Hepatocyte (in vitro differentiated cells): Measurements from ENCODE around the gene KCNQ1. TPM values are rescaled to one million over a fixed set of nuclear protein-coding genes. Genes with fewer than 3 reads are reported as not detected.

Experiments used
- DNase-seq: peaks from one replicate; pipeline ENCODE4 v3.0.0-alpha.2; 2016; ENCODE audit warnings: low spot score
- H2AFZ ChIP-seq: fragments of 200-600 bp; sonication (generic); 2 replicates; pipeline ENCODE4 v1.6.0; 2016; ENCODE audit warnings: antibody characterized with exemption, mild to moderate bottlenecking
- H3K27ac ChIP-seq: fragments of 200-600 bp; sonication (generic); 2 replicates; pipeline ENCODE4 v1.5.1; 2016; ENCODE audit warnings: mild to moderate bottlenecking
- H3K27me3 ChIP-seq: fragments of 200-600 bp; sonication (generic); 2 replicates; pipeline ENCODE4 v1.6.1; 2016
- H3K36me3 ChIP-seq: fragments of 200-600 bp; sonication (generic); replicated peaks from 2 replicates; pipeline ENCODE4 v1.5.1; 2016; ENCODE audit warnings: low read depth; ENCODE audit not compliant: insufficient read depth
- H3K4me1 ChIP-seq: fragments of 200-600 bp; sonication (generic); 2 replicates; pipeline ENCODE4 v1.5.1; 2016; ENCODE audit warnings: mild to moderate bottlenecking, moderate library complexity; ENCODE audit not compliant: insufficient read depth
- H3K4me2 ChIP-seq: fragments of 200-600 bp; sonication (generic); 2 replicates; pipeline ENCODE4 v1.6.0; 2016
- H3K4me3 ChIP-seq: fragments of 200-600 bp; sonication (generic); 2 replicates; pipeline ENCODE4 v1.5.1; 2016; ENCODE audit warnings: mild to moderate bottlenecking
- H3K79me2 ChIP-seq: fragments of 200-600 bp; sonication (generic); 2 replicates; pipeline ENCODE4 v1.6.0; 2017; ENCODE audit warnings: mild to moderate bottlenecking
- H3K9me2 ChIP-seq: fragments of 200-600 bp; sonication (generic); replicated peaks from 2 replicates; pipeline ENCODE4 v1.6.0; 2017; ENCODE audit warnings: mild to moderate bottlenecking; ENCODE audit not compliant: insufficient read depth
- H3K9me3 ChIP-seq: fragments of 200-600 bp; sonication (generic); 2 replicates; pipeline ENCODE4 v1.5.1; 2016; ENCODE audit warnings: low read depth, mild to moderate bottlenecking
- H4K20me1 ChIP-seq: fragments of 200-600 bp; sonication (generic); 2 replicates; pipeline ENCODE4 v1.6.0; 2016; ENCODE audit warnings: mild to moderate bottlenecking; ENCODE audit not compliant: insufficient read depth, poor library complexity, severe bottlenecking
- EZH2 ChIP-seq: fragments of 200-600 bp; sonication (generic); IDR thresholded peaks from 2 replicates; pipeline ENCODE4 v1.6.1; 2016; ENCODE audit warnings: antibody characterized with exemption, mild to moderate bottlenecking, borderline replicate concordance
- EZH2phosphoT487 ChIP-seq: fragments of 200-600 bp; sonication (generic); IDR thresholded peaks from one replicate; pipeline ENCODE4 v1.6.1; 2018; ENCODE audit warnings: antibody characterized with exemption, mild to moderate bottlenecking, low read depth, moderate library complexity; ENCODE audit not compliant: unreplicated experiment, severe bottlenecking
- WGBS: methylation state at CpG from one replicate; pipeline ENCODE4 v1.1.6; 2016; ENCODE audit warnings: low lambda C conversion rate; ENCODE audit errors: missing lambda C conversion rate; 5-methylcytosine and 5-hydroxymethylcytosine counted together
- polyA plus RNA-seq: library from polyadenylated mRNA; unstranded; fragments of >200 nt; fragmentation: Nextera tagmentation; extraction: Ambion mirVana; gene quantifications from 2 replicates; pipeline ENCODE4 v1.2.1, GENCODE V29; 2016
- total RNA-seq: library from RNA; depleted of rRNA; stranded (reverse); fragments of >200 nt; gene quantifications from 2 replicates; pipeline ENCODE4 v1.2.3, GENCODE V29; 2014
- TF ChIP-seq, protein P1 (sequence below): fragments of 200-600 bp; sonication (generic); IDR thresholded peaks from 2 replicates; pipeline ENCODE4 v1.5.1; 2016; ENCODE audit warnings: antibody characterized with exemption, mild to moderate bottlenecking; ENCODE audit not compliant: poor library complexity

Gene KCNQ1
- total and polyA plus RNA-seq, 2 experiments from 2014 or later, result 1.8 to 6.4 TPM

DNA sequence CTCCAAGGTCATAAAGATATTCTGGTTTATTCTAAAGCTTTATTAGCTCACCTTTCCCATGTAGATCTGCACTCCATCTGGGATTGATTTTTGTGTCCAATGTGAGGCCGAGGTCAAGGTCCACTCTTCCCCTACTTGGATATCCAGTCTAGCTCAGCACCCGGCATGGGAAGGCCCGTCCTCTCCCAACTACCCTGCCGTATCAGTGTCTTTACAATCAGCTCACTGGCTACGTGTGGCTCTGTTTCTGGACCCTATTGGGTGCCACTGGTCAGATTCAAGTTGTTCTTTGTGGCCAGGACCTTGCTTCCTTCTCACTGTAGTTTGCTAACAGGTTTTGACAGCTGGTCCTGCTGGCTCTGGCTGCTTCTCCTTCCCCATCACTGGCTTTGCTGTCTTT is 224.1 kb downstream of the KCNQ1 start:
- Histone ChIP-seq H3K4me1 (peaks cover 23% of the 10 kb centered on the region), H3K79me2 (peaks cover 71% of the 10 kb centered on the region), H2AFZ (no peak overlapping the region), H3K4me3 (no peak overlapping the region), H3K27me3 (no peaks in the 10 kb centered on the region), H3K4me2 (no peak overlapping the region), H3K9me2 (no peaks in the 10 kb centered on the region), H3K9me3 (no peaks in the 10 kb centered on the region), H3K27ac (peak overlapping the region; percentile 16), H4K20me1 (peaks cover 37% of the 10 kb centered on the region), H3K36me3 (no peaks in the 10 kb centered on the region)
- no peak for DNase-seq
- TF ChIP-seq EZH2, result no peak
- no peak for TF ChIP-seq EZH2phosphoT487
- TF ChIP-seq, protein P1, sequence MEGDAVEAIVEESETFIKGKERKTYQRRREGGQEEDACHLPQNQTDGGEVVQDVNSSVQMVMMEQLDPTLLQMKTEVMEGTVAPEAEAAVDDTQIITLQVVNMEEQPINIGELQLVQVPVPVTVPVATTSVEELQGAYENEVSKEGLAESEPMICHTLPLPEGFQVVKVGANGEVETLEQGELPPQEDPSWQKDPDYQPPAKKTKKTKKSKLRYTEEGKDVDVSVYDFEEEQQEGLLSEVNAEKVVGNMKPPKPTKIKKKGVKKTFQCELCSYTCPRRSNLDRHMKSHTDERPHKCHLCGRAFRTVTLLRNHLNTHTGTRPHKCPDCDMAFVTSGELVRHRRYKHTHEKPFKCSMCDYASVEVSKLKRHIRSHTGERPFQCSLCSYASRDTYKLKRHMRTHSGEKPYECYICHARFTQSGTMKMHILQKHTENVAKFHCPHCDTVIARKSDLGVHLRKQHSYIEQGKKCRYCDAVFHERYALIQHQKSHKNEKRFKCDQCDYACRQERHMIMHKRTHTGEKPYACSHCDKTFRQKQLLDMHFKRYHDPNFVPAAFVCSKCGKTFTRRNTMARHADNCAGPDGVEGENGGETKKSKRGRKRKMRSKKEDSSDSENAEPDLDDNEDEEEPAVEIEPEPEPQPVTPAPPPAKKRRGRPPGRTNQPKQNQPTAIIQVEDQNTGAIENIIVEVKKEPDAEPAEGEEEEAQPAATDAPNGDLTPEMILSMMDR, result no peak
- WGBS, result 63% methylated on average over 5 of the region's 5 CpGs

DNA sequence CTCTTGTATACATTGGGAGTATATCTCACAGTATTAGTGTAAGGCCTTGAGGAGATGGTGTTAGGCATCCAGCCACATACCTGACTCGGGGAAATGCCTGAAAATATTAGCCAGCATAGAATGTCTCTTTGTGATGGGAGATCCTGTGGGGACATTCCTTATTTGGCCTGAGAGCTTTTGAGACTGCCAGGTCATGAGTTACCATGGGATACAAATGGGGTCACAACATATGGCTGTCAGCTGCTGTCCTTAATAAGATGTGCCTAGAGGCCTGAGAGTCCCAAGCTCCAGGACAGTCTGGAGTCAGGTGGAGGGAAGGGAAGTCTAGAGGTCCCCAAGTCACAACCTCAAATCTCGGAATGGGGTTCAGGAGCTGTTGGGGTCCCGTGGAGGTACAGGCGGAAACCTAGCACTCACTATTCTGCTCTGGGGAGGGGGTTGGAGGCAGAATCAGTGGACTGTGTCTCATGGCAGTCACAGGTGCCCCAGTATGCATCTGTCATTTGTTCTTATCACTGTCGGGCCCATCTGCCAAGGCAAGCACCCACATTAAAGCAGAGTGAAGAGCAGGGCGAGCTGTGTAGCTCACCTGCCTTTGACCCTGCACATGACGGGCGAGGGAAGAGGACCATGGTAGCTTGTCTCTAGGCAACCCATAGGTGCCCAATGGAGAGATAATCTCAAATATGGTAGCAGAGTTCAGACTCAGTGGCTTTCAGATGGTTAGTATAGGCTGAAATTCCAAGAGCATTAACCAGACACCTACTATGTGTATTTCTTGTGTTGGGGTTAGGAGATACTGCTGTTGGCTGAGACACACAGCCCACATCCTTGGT is 225.0 kb downstream of the KCNQ1 start:
- no peaks in the 10 kb centered on the region for H3K9me3 ChIP-seq
- H3K9me2 ChIP-seq, result no peaks in the 10 kb centered on the region
- H3K4me2 ChIP-seq, result no peak overlapping the region
- H3K36me3 ChIP-seq, result no peaks in the 10 kb centered on the region
- TF ChIP-seq, protein P1, result no peak
- TF ChIP-seq EZH2phosphoT487, result no peak
- no peak for TF ChIP-seq EZH2
- H2AFZ ChIP-seq, result no peak overlapping the region
- H3K4me3 ChIP-seq, result no peak overlapping the region
- peaks cover 79% of the 10 kb centered on the region for H3K79me2 ChIP-seq
- WGBS, result 97% methylated on average over 8 of the region's 8 CpGs
- no peak overlapping the region for H3K27ac ChIP-seq
- no peaks in the 10 kb centered on the region for H3K27me3 ChIP-seq
- H3K4me1 ChIP-seq, result peaks cover 29% of the 10 kb centered on the region
- H4K20me1 ChIP-seq, result peaks cover 45% of the 10 kb centered on the region
- no peak for DNase-seq

DNA sequence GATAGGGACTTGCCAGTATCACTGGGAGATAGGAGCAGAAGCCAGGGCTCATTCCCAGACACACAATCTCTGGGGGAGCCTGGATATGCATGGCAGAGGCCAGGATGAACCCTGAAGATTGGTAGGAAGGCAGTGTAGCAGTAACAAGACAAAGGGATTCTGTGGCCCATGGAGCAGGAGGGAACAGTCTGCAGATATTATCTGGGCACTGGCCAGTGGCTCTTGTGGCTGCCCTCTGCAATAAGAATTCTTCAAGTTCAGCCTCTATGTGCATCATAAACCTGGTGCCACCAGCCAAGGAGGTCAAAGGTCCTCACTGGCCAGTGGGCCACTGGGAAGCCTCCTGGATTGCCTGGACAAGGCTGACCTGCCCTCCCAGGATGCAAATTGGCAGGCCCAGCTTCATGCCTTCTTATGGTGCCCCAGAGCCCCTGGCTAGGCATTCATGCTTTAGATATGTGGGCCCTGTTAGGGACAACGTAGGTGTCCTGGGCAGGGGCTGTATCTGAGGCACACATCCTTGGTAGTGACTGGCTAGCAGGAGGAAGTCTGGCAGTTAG is 225.8 kb downstream of the KCNQ1 start:
- Histone ChIP-seq H2AFZ (no peak overlapping the region), H3K27ac (no peak overlapping the region), H3K36me3 (no peaks in the 10 kb centered on the region), H3K79me2 (peaks cover 85% of the 10 kb centered on the region), H3K9me2 (no peaks in the 10 kb centered on the region), H3K4me1 (peaks cover 37% of the 10 kb centered on the region), H4K20me1 (peaks cover 52% of the 10 kb centered on the region), H3K4me2 (no peak overlapping the region), H3K9me3 (no peaks in the 10 kb centered on the region), H3K4me3 (no peak overlapping the region), H3K27me3 (no peaks in the 10 kb centered on the region)
- TF ChIP-seq, protein P1, result no peak
- TF ChIP-seq EZH2, result no peak
- no peak for TF ChIP-seq EZH2phosphoT487
- no peak for DNase-seq
- 56% methylated on average over 1 of the region's 1 CpG for WGBS
